BLaER1 treated with 17β-estradiol and CSF1 and Interleukin-3, amounts not matched to agents 10 nM and 100 nM (cell line): ENCODE measurements around the gene MDP1.
A peak's percentile ranks its signal among the peaks of the same experiment; 100 is the strongest.

Experiments
- H3K27ac ChIP-seq, 11 experiments: shearing (Covaris generic); formaldehyde crosslinking; 2 replicates each; pipeline ENCODE4 v1.8.1; 2022
- H3K27me3 ChIP-seq, 11 experiments: shearing (Covaris generic); formaldehyde crosslinking; 2 replicates each; pipeline ENCODE4 v1.8.1; 2022
- H3K36me3 ChIP-seq, 11 experiments: shearing (Covaris generic); formaldehyde crosslinking; 2 replicates each; pipeline ENCODE4 v1.8.1; 2022
- H3K4me1 ChIP-seq, 10 experiments: shearing (Covaris generic); formaldehyde crosslinking; 2 replicates each; pipeline ENCODE4 v1.8.1; 2022
- H3K4me2 ChIP-seq, 11 experiments: shearing (Covaris generic); formaldehyde crosslinking; 2 replicates each; pipeline ENCODE4 v1.8.1; 2022
- H3K4me3 ChIP-seq, 10 experiments: shearing (Covaris generic); formaldehyde crosslinking; 2 replicates each; pipeline ENCODE4 v1.8.1; 2022
- H3K9ac ChIP-seq, 11 experiments: shearing (Covaris generic); formaldehyde crosslinking; 2 replicates each; pipeline ENCODE4 v1.8.1; 2022
- H3K9me3 ChIP-seq, 11 experiments: shearing (Covaris generic); formaldehyde crosslinking; replicated peaks in 1 of 11; 2 replicates each; pipeline ENCODE4 v1.8.1; 2022
- H4K20me1 ChIP-seq, 11 experiments: shearing (Covaris generic); formaldehyde crosslinking; 2 replicates each; pipeline ENCODE4 v1.8.1; 2022
- Cebpa-rat ChIP-seq, 11 experiments: shearing (Covaris generic); IDR thresholded peaks; 2 replicates each; pipeline ENCODE4 v1.8.1; 2022

The MDP1 gene

DNA sequence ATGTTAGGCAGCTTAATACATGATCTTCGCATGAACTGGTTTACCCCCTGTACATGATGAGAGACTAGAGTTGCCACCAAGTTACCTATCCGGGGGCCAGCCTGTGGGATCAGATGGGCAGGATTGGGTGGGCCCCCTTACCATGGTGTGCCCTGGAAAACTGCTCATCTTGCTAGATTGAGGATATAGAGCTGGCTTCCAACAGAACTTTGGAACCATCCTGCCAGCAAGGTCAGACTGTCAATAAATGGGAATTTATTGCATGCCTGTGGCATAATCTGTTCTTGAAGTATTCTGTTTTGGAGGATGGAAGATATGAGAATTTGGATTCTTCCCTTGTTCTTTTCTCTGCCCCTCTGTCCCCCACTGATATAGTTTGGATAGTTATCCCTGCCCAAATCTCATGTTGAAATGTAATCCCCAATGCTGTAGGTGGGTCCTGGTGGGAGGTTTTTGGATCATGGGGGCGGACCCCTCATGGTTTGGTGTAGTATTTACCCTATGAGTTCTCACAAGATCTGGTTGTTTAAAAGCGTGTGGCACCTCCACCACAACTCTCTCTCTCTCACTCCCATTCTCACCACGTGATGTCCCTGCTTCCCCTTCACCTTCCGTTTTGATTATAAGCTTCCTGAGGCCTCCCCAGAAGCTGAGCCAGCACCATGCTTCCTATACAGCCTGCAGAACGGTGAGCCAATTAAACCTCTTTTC is 16.9 kb downstream of the MDP1 start:
- H3K27ac ChIP-seq, result no peak overlapping the region
- peak overlapping the region in 2 of 11 experiments; percentile 35 to 42; a peak in 3 of 22 replicates for H3K4me2 ChIP-seq
- no peaks in the 10 kb centered on the region for H3K27me3 ChIP-seq
- peaks cover 26 to 42% (median 29%) of the 10 kb centered on the region in 10 experiments for H3K4me1 ChIP-seq
- H3K9ac ChIP-seq, result no peak overlapping the region
- H4K20me1 ChIP-seq, result no peaks in the 10 kb centered on the region; a peak in 2 of 22 replicates
- no peak for TF ChIP-seq Cebpa-rat (IDR thresholded peaks at IDR 0.05)
- no peak overlapping the region for H3K4me3 ChIP-seq
- peaks cover 37 to 56% (median 48%) of the 10 kb centered on the region in 11 experiments for H3K36me3 ChIP-seq
- H3K9me3 ChIP-seq, result peaks cover 13 to 40% (median 28%) of the 10 kb centered on the region in 11 experiments

DNA sequence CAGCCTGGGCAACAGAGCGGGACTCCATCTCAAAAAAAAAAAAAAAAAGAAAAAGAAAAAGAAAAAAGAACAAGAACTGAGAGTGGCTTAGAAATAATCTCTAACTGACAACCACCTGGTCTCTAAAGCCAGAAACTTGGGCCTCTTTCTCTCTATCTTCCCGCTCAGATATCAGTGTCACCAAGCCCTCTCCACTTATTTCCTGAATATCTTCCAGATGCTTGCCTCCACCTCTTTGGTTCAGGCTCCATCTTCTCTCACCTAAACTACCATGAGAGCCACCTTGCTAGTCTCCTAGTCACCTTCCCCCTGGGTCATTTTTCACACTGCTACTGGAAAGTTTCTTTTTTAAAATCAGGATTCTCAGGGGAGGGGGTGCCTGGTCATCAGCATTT is 18.8 kb downstream of the MDP1 start:
- H3K9ac ChIP-seq, result peak overlapping the region; percentile 92 to 100 (median 97); a peak in 15 of 22 replicates
- peaks cover 43 to 57% (median 47%) of the 10 kb centered on the region in 10 experiments for H3K4me1 ChIP-seq
- H3K36me3 ChIP-seq, result peaks cover 28 to 47% (median 40%) of the 10 kb centered on the region in 11 experiments
- peaks cover under 1 to 21% (median 11%) of the 10 kb centered on the region in 11 experiments; a peak in 21 of 22 replicates for H3K9me3 ChIP-seq
- H3K27ac ChIP-seq, result peak overlapping the region in 4 of 11 experiments; percentile 95 to 100 (median 98); a peak in 4 of 22 replicates
- H3K27me3 ChIP-seq, result no peaks in the 10 kb centered on the region
- H3K4me2 ChIP-seq, result peak overlapping the region; percentile 84 to 99 (median 93)
- TF ChIP-seq Cebpa-rat (IDR thresholded peaks at IDR 0.05), result no peak
- peak overlapping the region in 7 of 10 experiments; percentile 67 to 87 (median 81); a peak in 11 of 20 replicates for H3K4me3 ChIP-seq
- H4K20me1 ChIP-seq, result peaks cover 0 to 7% (median 0%) of the 10 kb centered on the region in 11 experiments; a peak in 3 of 22 replicates

DNA sequence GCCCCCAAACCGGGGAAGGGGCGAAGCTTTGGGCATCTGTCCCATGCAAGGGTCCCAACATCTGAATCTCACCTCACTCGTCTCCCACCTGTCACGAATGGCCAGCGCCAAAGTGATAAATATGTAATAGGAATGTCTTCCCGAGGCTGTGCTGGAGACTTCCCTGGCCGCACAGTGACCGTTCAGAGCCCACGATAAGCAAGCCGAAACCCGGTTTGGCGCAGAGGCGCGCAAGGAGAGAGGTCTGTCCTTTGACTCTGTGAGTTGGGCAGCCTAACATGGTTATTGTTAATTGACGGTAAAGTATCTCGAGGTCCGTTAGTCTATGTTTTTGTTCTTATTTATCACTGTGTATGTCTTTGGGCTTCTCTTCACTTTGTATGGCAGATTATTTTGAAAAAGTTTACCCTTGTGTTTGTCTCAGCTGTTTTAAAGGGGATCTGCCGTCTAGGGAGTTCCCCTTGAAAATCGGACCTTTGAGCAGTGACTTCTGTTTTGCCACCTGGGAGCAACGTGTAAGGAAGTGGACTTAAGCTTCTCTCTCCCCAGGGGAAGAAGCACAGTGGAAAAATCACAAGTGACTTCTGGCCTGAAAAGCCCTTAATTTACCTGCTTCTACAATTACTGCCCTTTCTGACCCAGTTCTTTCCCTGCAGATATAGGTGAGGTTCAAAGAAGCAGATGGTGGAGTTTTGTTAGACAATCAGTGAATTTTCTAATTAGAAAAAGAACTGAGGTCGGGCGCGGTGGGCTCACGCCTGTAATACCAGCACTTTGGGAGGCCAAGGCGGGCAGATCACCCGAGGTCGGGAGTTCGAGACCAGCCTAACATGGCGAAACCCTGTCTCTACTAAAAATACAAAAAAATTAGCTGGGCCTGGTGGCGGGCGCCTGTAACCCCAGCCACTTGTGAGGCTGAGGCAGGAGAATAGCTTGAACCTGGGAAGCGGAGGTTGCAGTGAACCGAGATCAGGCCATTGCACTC is 19.5 kb downstream of the MDP1 start:
- H3K4me2 ChIP-seq, result peak overlapping the region; percentile 84 to 99 (median 93)
- peaks cover 29 to 47% (median 40%) of the 10 kb centered on the region in 11 experiments for H3K36me3 ChIP-seq
- H3K27ac ChIP-seq, result peak overlapping the region; percentile 95 to 100 (median 98)
- TF ChIP-seq Cebpa-rat (IDR thresholded peaks at IDR 0.05), result no peak
- peak overlapping the region; percentile 92 to 100 (median 97) for H3K9ac ChIP-seq
- peak overlapping the region; percentile 67 to 87 (median 76) for H3K4me3 ChIP-seq
- peaks cover 0 to 8% (median 0%) of the 10 kb centered on the region in 11 experiments; a peak in 3 of 22 replicates for H4K20me1 ChIP-seq
- H3K4me1 ChIP-seq, result peaks cover 45 to 64% (median 49%) of the 10 kb centered on the region in 10 experiments
- no peaks in the 10 kb centered on the region for H3K27me3 ChIP-seq
- peaks cover 0 to 15% (median 4%) of the 10 kb centered on the region in 11 experiments; a peak in 18 of 22 replicates for H3K9me3 ChIP-seq

DNA sequence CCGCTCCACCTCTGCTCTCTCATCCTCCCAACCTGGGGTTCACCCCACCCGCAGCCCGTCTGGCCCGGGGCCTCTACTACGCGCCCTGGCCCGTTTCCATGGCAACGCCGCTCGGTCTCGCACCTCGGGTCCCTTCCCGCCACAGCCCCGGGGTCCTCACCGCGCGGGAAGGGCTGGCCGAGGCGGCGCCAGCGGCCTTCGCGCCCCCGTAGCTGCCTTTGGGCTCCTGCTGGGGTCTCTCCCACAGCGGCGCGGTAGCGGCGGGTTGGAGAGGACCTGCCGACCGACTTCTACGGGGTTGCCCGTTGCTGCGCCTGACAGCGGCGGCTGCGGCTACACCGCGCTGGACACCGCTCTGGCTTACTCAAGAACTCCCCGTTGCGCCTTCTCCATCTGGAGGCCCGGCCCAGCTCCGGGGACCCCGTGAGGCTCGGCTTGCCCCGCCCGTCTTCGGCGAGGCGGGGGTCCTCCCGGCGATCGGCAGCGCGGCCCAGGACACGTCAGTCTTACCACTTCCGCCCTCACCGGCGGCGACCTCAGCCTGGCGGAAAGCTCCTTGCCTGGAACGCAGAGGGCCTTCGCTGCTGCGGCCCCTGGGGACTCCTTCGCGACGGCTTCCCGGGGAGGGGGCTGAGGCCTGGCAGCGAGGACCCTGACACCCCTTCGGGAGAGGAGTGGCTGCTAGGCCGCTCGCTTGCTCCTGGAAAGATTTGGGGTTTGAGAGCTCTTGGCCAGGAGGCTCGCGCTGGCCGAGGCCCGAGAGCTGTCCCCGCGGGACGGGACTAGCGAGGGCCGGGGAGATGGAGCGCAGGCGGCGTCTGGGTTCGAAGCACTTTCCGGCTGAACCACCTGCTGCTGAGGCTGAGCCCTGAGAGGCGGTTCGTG is 20.4 kb downstream of the MDP1 start, which contains the start of gene TM9SF1:
Gene TM9SF1, minus strand, starts transcription at position 256 of the 885 bp plus-strand sequence. CDS start 422 bp downstream, outside the sequence.
- Histone ChIP-seq H3K27ac (peak within 1 kb of the TSS; percentile 95 to 100 (median 98)), H3K9ac (peak within 1 kb of the TSS; percentile 92 to 100 (median 97)), H4K20me1 (peaks cover 0 to 8% (median 0%) of the 10 kb centered on the region in 11 experiments; a peak in 3 of 22 replicates), H3K36me3 (peaks cover 29 to 46% (median 38%) of the 10 kb centered on the region in 11 experiments), H3K4me1 (peaks cover 45 to 71% (median 51%) of the 10 kb centered on the region in 10 experiments), H3K4me3 (peak within 1 kb of the TSS; percentile 67 to 87 (median 76)), H3K27me3 (no peaks in the 10 kb centered on the region), H3K4me2 (peak within 1 kb of the TSS; percentile 84 to 99 (median 93)), H3K9me3 (peaks cover 0 to 12% (median 0%) of the 10 kb centered on the region in 11 experiments; a peak in 1 of 22 replicates)
- TF ChIP-seq Cebpa-rat (IDR thresholded peaks at IDR 0.05), result no peak

DNA sequence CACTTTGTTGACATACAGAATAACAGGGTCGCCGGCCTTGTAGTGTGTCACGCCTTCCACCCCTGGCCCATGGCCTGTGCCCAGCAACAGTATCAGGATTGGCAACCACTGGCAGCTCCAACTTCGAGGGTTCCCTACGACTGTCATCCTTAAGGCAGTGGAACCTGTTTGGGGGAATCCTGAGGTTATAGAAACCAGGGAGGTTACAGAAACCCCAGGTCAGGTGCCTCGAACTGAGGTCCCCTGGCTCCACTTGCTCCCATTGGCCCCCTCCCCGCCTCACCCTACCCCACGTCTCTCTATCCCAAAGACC is 21.0 kb downstream of the MDP1 start:
- Histone ChIP-seq H3K27me3 (no peaks in the 10 kb centered on the region), H3K9ac (peak overlapping the region; percentile 92 to 100 (median 97)), H3K36me3 (peaks cover 28 to 46% (median 39%) of the 10 kb centered on the region in 11 experiments), H3K27ac (peak overlapping the region; percentile 95 to 100 (median 98)), H3K4me1 (peaks cover 45 to 77% (median 53%) of the 10 kb centered on the region in 10 experiments), H3K4me3 (peak overlapping the region; percentile 67 to 87 (median 76)), H3K4me2 (peak overlapping the region; percentile 84 to 99 (median 93)), H3K9me3 (peaks cover 0 to 7% (median 0%) of the 10 kb centered on the region in 11 experiments; a peak in 1 of 22 replicates), H4K20me1 (peaks cover 0 to 8% (median 0%) of the 10 kb centered on the region in 11 experiments; a peak in 3 of 22 replicates)
- no peak for TF ChIP-seq Cebpa-rat (IDR thresholded peaks at IDR 0.05)

DNA sequence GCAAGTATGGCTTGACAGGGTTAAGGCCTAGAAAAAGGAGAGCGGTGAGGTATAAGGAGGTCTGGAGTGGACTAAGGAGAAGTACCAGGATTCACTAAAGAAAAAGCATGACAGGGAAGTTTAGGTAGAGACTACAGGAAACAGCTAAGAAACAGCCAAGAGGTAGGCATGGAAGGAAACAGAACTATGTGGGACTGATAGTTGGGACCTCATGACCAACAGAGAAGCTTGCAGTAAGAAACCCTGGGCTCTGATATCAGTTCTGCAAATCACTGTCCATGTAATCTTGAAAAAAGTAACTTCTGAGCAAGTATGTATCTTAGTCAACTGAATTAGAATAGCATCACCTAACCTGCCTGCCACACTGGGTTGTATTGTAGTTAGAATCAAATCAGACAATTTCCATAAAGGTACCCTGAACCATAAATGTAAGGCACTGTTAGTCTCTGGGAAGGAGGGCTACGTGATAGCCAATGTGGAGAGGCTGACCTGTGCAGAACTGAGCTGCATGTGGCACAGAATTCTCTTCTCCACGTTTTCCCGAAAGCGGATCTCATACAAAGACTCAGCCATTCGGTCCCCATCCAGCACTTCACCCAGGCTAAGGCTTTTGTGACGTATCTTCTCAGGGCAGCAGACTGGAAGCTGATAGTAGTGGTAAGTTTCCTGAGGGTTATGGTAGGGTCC is 21.5 kb downstream of the MDP1 start:
- Histone ChIP-seq H4K20me1 (peaks cover 0 to 8% (median 0%) of the 10 kb centered on the region in 11 experiments; a peak in 3 of 22 replicates), H3K4me1 (peaks cover 50 to 79% (median 58%) of the 10 kb centered on the region in 10 experiments), H3K4me3 (peak overlapping the region; percentile 67 to 87 (median 76)), H3K36me3 (peaks cover 26 to 42% (median 37%) of the 10 kb centered on the region in 11 experiments; a peak in 21 of 22 replicates), H3K9ac (peak overlapping the region; percentile 92 to 100 (median 97); a peak in 21 of 22 replicates), H3K27ac (peak overlapping the region in 10 of 11 experiments; percentile 95 to 100 (median 98); a peak in 14 of 22 replicates), H3K9me3 (0 out of 22 replicates have a peak, but pooled peaks cover 0 to 2% (median 0%) of the 10 kb centered on the region in 11 experiments), H3K4me2 (peak overlapping the region; percentile 84 to 99 (median 93)), H3K27me3 (no peaks in the 10 kb centered on the region)
- no peak for TF ChIP-seq Cebpa-rat (IDR thresholded peaks at IDR 0.05)

DNA sequence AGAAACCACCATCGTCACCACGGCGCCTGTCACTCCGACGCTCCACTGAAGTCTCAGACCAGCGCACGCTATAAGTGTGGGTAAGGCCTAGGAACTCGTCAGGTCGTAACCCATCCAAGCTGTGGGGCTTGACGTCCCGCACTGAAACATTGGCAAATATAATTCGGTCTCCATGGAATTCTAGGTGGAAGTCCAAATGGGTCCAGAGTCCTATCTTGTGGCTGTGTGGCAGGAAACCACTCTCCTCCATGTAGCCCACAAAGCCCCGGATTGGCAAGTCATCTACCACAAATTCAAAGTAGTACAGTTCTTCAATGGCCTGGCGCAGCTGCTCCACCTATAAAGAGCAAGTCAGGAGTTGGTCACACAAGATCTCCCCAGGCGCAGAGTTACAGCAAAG is 22.9 kb downstream of the MDP1 start:
- H3K4me3 ChIP-seq, result no peak overlapping the region
- H3K4me1 ChIP-seq, result peaks cover 57 to 73% (median 65%) of the 10 kb centered on the region in 10 experiments
- H3K4me2 ChIP-seq, result peak overlapping the region; percentile 15 to 92 (median 44)
- peak overlapping the region in 1 of 11 experiments; percentile 26; a peak in 1 of 22 replicates for H3K9ac ChIP-seq
- H3K27me3 ChIP-seq, result no peaks in the 10 kb centered on the region
- TF ChIP-seq Cebpa-rat (IDR thresholded peaks at IDR 0.05), result no peak
- H3K36me3 ChIP-seq, result peaks cover 22 to 36% (median 30%) of the 10 kb centered on the region in 11 experiments; a peak in 21 of 22 replicates
- H3K9me3 ChIP-seq, result no peaks in the 10 kb centered on the region
- peaks cover 0 to 11% (median 0%) of the 10 kb centered on the region in 11 experiments; a peak in 6 of 22 replicates for H4K20me1 ChIP-seq
- no peak overlapping the region for H3K27ac ChIP-seq
